H1 (cell line): ENCODE measurements around the gene POGZ. TPM values are rescaled to one million over a fixed set of nuclear protein-coding genes. Genes with fewer than 3 reads are reported as not detected.

ENCODE experiments used
- CTCF ChIA-PET: fragments of 300-600 bp; sonication (Branson Sonifier 250); formaldehyde crosslinking; loops from one replicate; lab custom pipeline; 2021; ENCODE audit not compliant: partially characterized antibody; lab: Charles Lee
- POLR2A ChIA-PET: fragments of 300-600 bp; sonication (Branson Sonifier 250); formaldehyde crosslinking; loops from one replicate; lab custom pipeline; 2021; ENCODE audit warnings: inconsistent platforms; ENCODE audit not compliant: partially characterized antibody; lab: Charles Lee
- DNase-seq, 2 experiments: peaks; one replicate each; pipeline versions ENCODE4 v3.0.0 to v3.0.0-alpha.2; 2010 to 2022; ENCODE audit warnings: low spot score in 2 of 2, low read depth in 1 of 2, mixed read lengths in 1 of 2
- FAIRE-seq: peaks from 2 replicates; lab custom pipeline; 2011; peaks lifted over from hg19 to GRCh38; lab: Jason Lieb, UNC
- H2AFZ ChIP-seq: 2 replicates; pipeline ENCODE4 v1.8.1; 2012; ENCODE audit warnings: low read length, inconsistent platforms
- H2AK5ac ChIP-seq: 2 replicates; pipeline ENCODE4 v1.6.1; 2013; ENCODE audit warnings: low read depth, low read length
- H2BK120ac ChIP-seq: replicated peaks from 2 replicates; pipeline ENCODE3; 2013; ENCODE audit warnings: low read depth, low read length, inconsistent platforms
- H2BK12ac ChIP-seq: 2 replicates; pipeline ENCODE4 v1.6.1; 2013; ENCODE audit warnings: low read depth, low read length
- H2BK15ac ChIP-seq: 2 replicates; pipeline ENCODE4 v1.6.1; 2013; ENCODE audit warnings: low read length
- H2BK20ac ChIP-seq: 2 replicates; pipeline ENCODE4 v1.6.1; 2013; ENCODE audit warnings: low read length
- H2BK5ac ChIP-seq: 2 replicates; pipeline ENCODE4 v1.6.1; 2013; ENCODE audit warnings: low read depth, low read length
- H3K14ac ChIP-seq: 2 replicates; pipeline ENCODE4 v1.6.1; 2013; ENCODE audit warnings: inconsistent platforms; ENCODE audit not compliant: insufficient read length
- H3K18ac ChIP-seq: 2 replicates; pipeline ENCODE4 v1.6.1; 2013; ENCODE audit warnings: low read length; ENCODE audit errors: extremely low read depth
- H3K23ac ChIP-seq: 2 replicates; pipeline ENCODE4 v1.6.1; 2013; ENCODE audit warnings: inconsistent platforms; ENCODE audit not compliant: insufficient read length
- H3K23me2 ChIP-seq: 2 replicates; pipeline ENCODE4 v1.6.1; 2013; ENCODE audit warnings: low read depth, low read length
- H3K27ac ChIP-seq: 2 replicates; pipeline ENCODE4 v1.6.1; 2011; ENCODE audit warnings: low read depth, low read length, inconsistent platforms
- H3K27me3 ChIP-seq, 4 experiments: replicated peaks in 1 of 4; 1 replicate in 1 of 4; 2 replicates in 3 of 4; pipeline versions ENCODE4 v1.6.1 to v1.8.1; 2011 to 2013; ENCODE audit warnings: low read length in 3 of 4, mild to moderate bottlenecking in 3 of 4, inconsistent platforms in 2 of 4, mixed read lengths in 2 of 4, moderate library complexity in 1 of 4; ENCODE audit not compliant: control insufficient read depth in 3 of 4, insufficient read depth in 3 of 4; ENCODE audit errors: extremely low read depth in 1 of 4
- H3K36me3 ChIP-seq, 4 experiments: 2 replicates each; pipeline versions ENCODE4 v1.6.1 to v1.8.1; 2011 to 2013; ENCODE audit warnings: mild to moderate bottlenecking in 4 of 4, low read length in 3 of 4, moderate library complexity in 2 of 4, control low read depth in 1 of 4, inconsistent platforms in 1 of 4; ENCODE audit not compliant: insufficient read depth in 4 of 4, control insufficient read depth in 2 of 4
- H3K4ac ChIP-seq: replicated peaks from 2 replicates; pipeline ENCODE3; 2013; ENCODE audit warnings: low read length, low read depth, mixed read lengths, inconsistent platforms; ENCODE audit not compliant: insufficient read length
- H3K4me1 ChIP-seq, 4 experiments: replicated peaks in 1 of 4; 1 replicate in 1 of 4; 2 replicates in 3 of 4; pipeline versions ENCODE4 v1.6.1 to v1.8.1; 2011 to 2013; ENCODE audit warnings: low read length in 3 of 4, inconsistent platforms in 2 of 4, mixed read lengths in 1 of 4; ENCODE audit not compliant: insufficient read depth in 4 of 4, control insufficient read depth in 3 of 4
- H3K4me2 ChIP-seq, 2 experiments: 2 replicates each; pipeline versions ENCODE4 v1.6.1 to v1.8.1; 2011 to 2013; ENCODE audit warnings: low read depth in 2 of 2, low read length in 2 of 2, control low read depth in 1 of 2, inconsistent platforms in 1 of 2, mild to moderate bottlenecking in 1 of 2; ENCODE audit not compliant: insufficient read depth in 1 of 2
- H3K4me3 ChIP-seq, 4 experiments: fragments of 200-600, 300-600 bp in 1 of 4; sonication (generic), shearing (Covaris generic), sonication (Bioruptor Twin) in 1 of 4; 2 replicates each; pipeline versions ENCODE4 v1.5.1 to v1.8.1; 2011 to 2016; ENCODE audit warnings: low read length in 4 of 4, low read depth in 3 of 4, control low read depth in 2 of 4, inconsistent platforms in 2 of 4, mild to moderate bottlenecking in 2 of 4, mixed read lengths in 1 of 4, moderate library complexity in 1 of 4; ENCODE audit not compliant: insufficient read depth in 2 of 4; ENCODE audit errors: extremely low read depth in 1 of 4
- H3K56ac ChIP-seq: replicated peaks from 2 replicates; pipeline ENCODE3; 2013; ENCODE audit warnings: low read depth, mild to moderate bottlenecking, mixed read lengths, low read length, inconsistent platforms; ENCODE audit not compliant: insufficient read length
- H3K79me1 ChIP-seq: 2 replicates; pipeline ENCODE4 v1.6.1; 2013; ENCODE audit warnings: low read depth, low read length, control low read depth
- H3K79me2 ChIP-seq, 2 experiments: 2 replicates each; pipeline versions ENCODE4 v1.6.1 to v1.8.1; 2012 to 2013; ENCODE audit warnings: low read length in 2 of 2, mild to moderate bottlenecking in 2 of 2, inconsistent platforms in 1 of 2; ENCODE audit not compliant: insufficient read depth in 2 of 2, control insufficient read depth in 1 of 2
- H3K9ac ChIP-seq, 4 experiments: replicated peaks in 1 of 4; 1 replicate in 1 of 4; 2 replicates in 3 of 4; pipeline versions ENCODE4 v1.6.1 to v1.8.1; 2011 to 2013; ENCODE audit warnings: low read depth in 3 of 4, low read length in 3 of 4, control low read depth in 2 of 4, mild to moderate bottlenecking in 2 of 4, moderate library complexity in 2 of 4, inconsistent platforms in 1 of 4; ENCODE audit errors: extremely low read depth in 1 of 4
- H3K9me3 ChIP-seq, 2 experiments: 2 replicates each; pipeline versions ENCODE4 v1.6.1 to v1.8.1; 2012 to 2013; ENCODE audit warnings: mild to moderate bottlenecking in 2 of 2, moderate library complexity in 2 of 2, control low read depth in 1 of 2, inconsistent platforms in 1 of 2, low read depth in 1 of 2, low read length in 1 of 2, mixed read lengths in 1 of 2; ENCODE audit not compliant: insufficient read depth in 2 of 2
- H4K20me1 ChIP-seq, 2 experiments: replicated peaks in 1 of 2; 2 replicates each; pipeline versions ENCODE3 to v1.8.1; 2011 to 2013; ENCODE audit warnings: inconsistent platforms in 2 of 2, low read length in 2 of 2, mild to moderate bottlenecking in 1 of 2; ENCODE audit not compliant: insufficient read depth in 2 of 2, control insufficient read depth in 1 of 2
- H4K5ac ChIP-seq: 2 replicates; pipeline ENCODE4 v1.6.1; 2013; ENCODE audit warnings: low read length, low read depth, mixed read lengths, inconsistent platforms; ENCODE audit not compliant: insufficient read length
- H4K8ac ChIP-seq: 2 replicates; pipeline ENCODE4 v1.8.0; 2013; ENCODE audit warnings: mild to moderate bottlenecking, moderate library complexity, low read length, inconsistent platforms; ENCODE audit not compliant: insufficient read depth; ENCODE audit errors: extremely low read depth
- H4K91ac ChIP-seq: replicated peaks from 2 replicates; pipeline ENCODE3; 2013; ENCODE audit warnings: low read length, mixed read lengths, inconsistent platforms; ENCODE audit not compliant: insufficient read length
- CBX8 ChIP-seq: fragments of 300-800, 300-1000 bp; sonication (generic); IDR thresholded peaks from 2 replicates; pipeline ENCODE4 v1.7.1; 2016; ENCODE audit warnings: low read depth, low read length, borderline replicate concordance
- CREB1 ChIP-seq: IDR thresholded peaks from 2 replicates; pipeline ENCODE4 v1.6.1; 2012; ENCODE audit warnings: inconsistent platforms
- CTBP2 ChIP-seq: IDR thresholded peaks from 2 replicates; pipeline ENCODE4 v1.7.0; 2011; ENCODE audit warnings: borderline replicate concordance, mild to moderate bottlenecking, moderate library complexity, mixed read lengths, low read length; ENCODE audit not compliant: insufficient read depth, insufficient read length
- CTCF ChIP-seq, 3 experiments: IDR thresholded peaks; 1 replicate in 2 of 3; 2 replicates in 1 of 3; pipeline versions ENCODE4 v1.5.1 to v1.6.1; 2011; ENCODE audit warnings: low read length in 3 of 3, mild to moderate bottlenecking in 3 of 3, inconsistent platforms in 2 of 3, low read depth in 1 of 3, moderate library complexity in 1 of 3; ENCODE audit not compliant: insufficient read depth in 1 of 3; ENCODE audit errors: control extremely low read depth in 1 of 3
- FOSL1 ChIP-seq: IDR thresholded peaks from 2 replicates; pipeline ENCODE4 v1.6.1; 2011; ENCODE audit warnings: mild to moderate bottlenecking, low read depth, low read length, moderate library complexity; ENCODE audit not compliant: insufficient read depth
- MAX ChIP-seq: IDR thresholded peaks from 2 replicates; pipeline ENCODE4 v1.6.1; 2012; ENCODE audit warnings: inconsistent platforms
- POLR2A ChIP-seq, 2 experiments: IDR thresholded peaks; 1 replicate in 1 of 2; 2 replicates in 1 of 2; pipeline ENCODE4 v1.6.1; 2011; ENCODE audit warnings: low read depth in 2 of 2, low read length in 2 of 2, mild to moderate bottlenecking in 2 of 2; ENCODE audit errors: control extremely low read depth in 1 of 2
- SAP30 ChIP-seq: fragments of 300-600 bp; sonication (generic); IDR thresholded peaks from 2 replicates; pipeline ENCODE4 v1.7.1; 2012; ENCODE audit warnings: low read length, moderate library complexity, mild to moderate bottlenecking, inconsistent platforms; ENCODE audit not compliant: insufficient read depth, insufficient replicate concordance
- SIN3A ChIP-seq, 2 experiments: IDR thresholded peaks in 1 of 2; conservative IDR thresholded peaks in 1 of 2; 2 replicates each; pipeline ENCODE4 v1.6.1; 2011 to 2012; ENCODE audit warnings: low read length in 2 of 2, improper control_type of control experiment in 1 of 2, low read depth in 1 of 2, mild to moderate bottlenecking in 1 of 2
- SP4 ChIP-seq: IDR thresholded peaks from 2 replicates; pipeline ENCODE4 v1.6.1; 2012; ENCODE audit warnings: low read length, inconsistent platforms
- WGBS, 2 experiments: shearing (Covaris generic) in 1 of 2; methylation state at CpG; one replicate each; pipeline versions ENCODE4 v1.1.6 to v1.1.7; 2013 to 2015; ENCODE audit warnings: low lambda C conversion rate in 2 of 2, mixed read lengths in 2 of 2, inconsistent platforms in 1 of 2, low coverage in 1 of 2, missing lambda C conversion rate in 1 of 2; ENCODE audit not compliant: insufficient replicate concordance in 2 of 2, insufficient coverage in 1 of 2, insufficient read length in 1 of 2; ENCODE audit errors: extremely low coverage in 1 of 2, missing lambda C conversion rate in 1 of 2; 5-methylcytosine and 5-hydroxymethylcytosine counted together
- polyA plus RNA-seq, 7 experiments: library from polyadenylated mRNA; depleted of rRNA in 3 of 7; stranded (reverse) in 5 of 7; unstranded in 2 of 7; fragments of >200 nt in 5 of 7; fragments of 200-250 nt in 2 of 7; gene quantifications; 1 replicate in 5 of 7; 2 replicates in 1 of 7; 4 replicates in 1 of 7; pipeline versions ENCODE4 v1.2.1 to v1.2.3, GENCODE V29; 2011 to 2013; ENCODE audit warnings: missing spikeins in 2 of 7, mixed read lengths in 2 of 7
- total RNA-seq: library from RNA; stranded (reverse); fragmentation: NEBNext Ultra II Directional; extraction: Animal tissue kit (Norgen Biotek cat#: 25700); gene quantifications from 2 replicates; pipeline ENCODE4 v1.2.1, GENCODE V29; 2021

Gene POGZ
- total and polyA plus RNA-seq, 2 of the 8 experiments (the other 6 are each of a cell fraction or from before 2014, with no cell fraction given): 66.4 to 105 TPM

GRCh38 chr1:151493042-151493441 is 33.7 kb upstream of the POGZ start:
- Histone ChIP-seq H3K27me3 (no peaks in the 10 kb centered on the region), H3K4me2 (no peak overlapping the region), H2BK20ac (no peak overlapping the region), H3K14ac (no peak overlapping the region), H4K8ac (no peak overlapping the region), H3K4me1 (no peaks in the 10 kb centered on the region), H3K9ac (no peak overlapping the region), H3K18ac (no peak overlapping the region), H3K27ac (no peak overlapping the region), H3K23me2 (no peaks in the 10 kb centered on the region), H3K23ac (no peak overlapping the region), H2BK15ac (no peak overlapping the region), H3K9me3 (no peaks in the 10 kb centered on the region), H4K5ac (no peak overlapping the region), H4K91ac (no peak overlapping the region), H3K79me1 (no peaks in the 10 kb centered on the region), H2AFZ (no peak overlapping the region), H4K20me1 (no peaks in the 10 kb centered on the region), H2BK120ac (no peak overlapping the region), H2BK12ac (no peak overlapping the region), H2AK5ac (no peak overlapping the region), H3K4me3 (no peak overlapping the region), H2BK5ac (no peak overlapping the region), H3K56ac (no peak overlapping the region), H3K4ac (no peak overlapping the region), H3K36me3 (no peaks in the 10 kb centered on the region), H3K79me2 (no peaks in the 10 kb centered on the region)
- CTCF ChIA-PET: interaction anchor here (0.6 to 1.9 kb wide), 4 partner anchors 8 to 15 kb away, joined by 3 to 9 read pairs (median 4); no protein-coding TSS in a partner anchor
- POLR2A ChIA-PET: interaction anchor here (1.0 to 1.6 kb wide), 3 partner anchors 13 to 48 kb away, joined by 3 to 5 read pairs (median 4); no protein-coding TSS in a partner anchor
- DNase-seq (no peak), FAIRE-seq (no peak)
- WGBS, 2 experiments: 91 to 100% methylated on average over 1 to 3 of the region's 3 CpGs
- TF ChIP-seq SAP30: no peak
- TF ChIP-seq SIN3A (conservative IDR thresholded peaks at IDR 0.05 in 1 of 2, IDR thresholded peaks at IDR 0.05 in 1 of 2; ENCODE audit: low read depth in 1 of 2, low read length in 2 of 2): no peak
- TF ChIP-seq CBX8: no peak
- TF ChIP-seq CREB1: no peak
- no peak for TF ChIP-seq CTCF (IDR thresholded peaks at IDR 0.05; ENCODE audit: control extremely low read depth in 1 of 3, insufficient read depth in 1 of 3, low read depth in 1 of 3, low read length in 3 of 3)
- no peak for TF ChIP-seq SP4
- no peak for TF ChIP-seq MAX
- no peak for TF ChIP-seq CTBP2
- no peak for TF ChIP-seq POLR2A (IDR thresholded peaks at IDR 0.05; ENCODE audit: control extremely low read depth in 1 of 2, low read depth in 2 of 2, low read length in 2 of 2)
- no peak for TF ChIP-seq FOSL1
